SK-N-DZ (cell line): ENCODE results near the gene ARHGAP23.
"Not testable (repeated sequence)": the region's sequence is repeated elsewhere in the genome, so short reads cannot be mapped to it uniquely, and the experiment has no call there.

Source experiments
- DNase-seq: peaks from one replicate; pipeline ENCODE4 v3.0.0-alpha.2; 2015; ENCODE audit warnings: low spot score

Gene ARHGAP23

GRCh38 chr17:38460716-38461630 lies 32.7 kb downstream of the ARHGAP23 start:
- DNase-seq: no peak

DNA sequence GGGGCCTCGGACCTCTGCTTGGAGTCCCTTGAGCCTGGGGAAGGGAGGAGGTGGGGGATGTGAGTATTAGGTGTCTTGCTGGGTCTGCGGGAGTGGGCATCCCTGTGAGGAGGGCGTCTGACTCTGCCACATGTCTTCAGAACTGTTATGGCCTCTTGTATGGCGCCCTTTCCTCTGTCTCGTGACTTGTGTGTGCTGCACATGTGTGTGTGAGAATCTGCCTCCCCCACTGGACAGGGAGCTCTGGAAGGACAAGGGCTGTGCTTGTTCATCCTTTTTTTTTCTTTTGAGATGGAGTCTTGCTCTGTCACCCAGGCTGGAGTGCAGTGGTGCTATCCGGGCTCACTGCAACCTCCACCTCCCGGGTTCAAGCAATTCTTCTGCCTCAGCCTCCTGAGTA lies 33.4 kb downstream of the ARHGAP23 start:
- no peak for DNase-seq

- no peak for DNase-seq
Observed at GRCh38 chr17:38463451-38463858, 35.2 kb downstream of the ARHGAP23 start.

- DNase-seq: no peak
Observed at GRCh38 chr17:38464251-38464722, 36.0 kb downstream of the ARHGAP23 start.

DNA sequence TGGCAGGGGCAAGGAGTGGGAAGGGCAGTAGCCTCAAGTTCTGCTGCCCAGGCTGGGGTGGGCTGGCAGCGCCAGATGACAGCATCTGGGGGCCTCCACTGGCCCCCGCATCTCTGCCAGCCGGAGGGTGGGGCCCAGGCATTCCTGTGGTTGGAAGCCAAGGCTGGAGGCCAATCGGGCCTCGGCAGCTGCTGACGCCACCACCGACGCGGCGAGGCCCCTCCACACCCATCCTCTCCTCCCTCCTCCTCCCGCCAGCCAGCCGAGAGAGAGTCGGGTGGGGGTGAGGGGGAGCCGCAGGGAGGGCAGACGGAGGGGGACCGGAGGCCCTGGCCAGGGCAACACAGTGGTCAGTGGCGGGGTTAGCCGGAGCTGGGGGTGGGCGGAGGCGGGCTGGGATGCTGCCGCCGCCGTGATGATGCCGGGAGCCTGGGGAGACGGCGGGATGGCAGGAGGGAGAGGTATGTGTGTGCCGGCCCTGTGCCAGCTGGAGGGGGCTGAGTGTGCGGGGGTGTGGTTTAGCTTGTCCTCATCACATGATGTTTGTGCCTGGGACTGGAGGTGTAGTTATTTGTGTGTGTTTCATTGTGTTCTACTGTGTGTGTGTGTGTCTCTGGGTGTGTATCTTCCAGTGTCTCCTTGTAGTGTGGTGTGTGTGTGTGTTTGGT lies 36.6 kb downstream of the ARHGAP23 start:
- peak; percentile 60 for DNase-seq

- no peak for DNase-seq
Observed at GRCh38 chr17:38465391-38466345, 37.4 kb downstream of the ARHGAP23 start.

GRCh38 chr17:38466346-38467315 lies 38.4 kb downstream of the ARHGAP23 start:
- DNase-seq: no peak

GRCh38 chr17:38467491-38467890 lies 39.2 kb downstream of the ARHGAP23 start:
- DNase-seq: no peak

DNA sequence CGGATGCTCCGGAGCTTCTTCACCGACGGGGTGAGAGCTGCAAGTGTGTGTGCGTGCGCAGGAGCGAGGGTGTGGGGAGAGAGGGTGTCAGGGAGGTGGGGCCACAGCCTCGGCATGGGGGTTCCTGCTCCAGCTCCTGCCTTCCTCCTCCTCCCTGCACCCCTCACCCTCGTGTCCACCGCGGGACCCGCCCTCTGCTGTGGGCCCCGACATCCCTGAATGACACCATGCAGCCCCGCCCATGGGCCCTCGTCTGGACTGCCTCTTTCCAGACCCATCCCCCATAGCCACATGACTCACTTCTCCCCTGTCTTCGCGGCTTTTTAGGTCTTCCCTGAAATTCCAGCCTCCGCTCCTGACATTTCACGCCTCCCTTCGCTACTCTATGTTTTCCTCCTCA lies 41.6 kb downstream of the ARHGAP23 start:
- DNase-seq: no peak

- not testable (repeated sequence) for DNase-seq
Observed at GRCh38 chr17:38471253-38471652, 43.0 kb downstream of the ARHGAP23 start.

DNA sequence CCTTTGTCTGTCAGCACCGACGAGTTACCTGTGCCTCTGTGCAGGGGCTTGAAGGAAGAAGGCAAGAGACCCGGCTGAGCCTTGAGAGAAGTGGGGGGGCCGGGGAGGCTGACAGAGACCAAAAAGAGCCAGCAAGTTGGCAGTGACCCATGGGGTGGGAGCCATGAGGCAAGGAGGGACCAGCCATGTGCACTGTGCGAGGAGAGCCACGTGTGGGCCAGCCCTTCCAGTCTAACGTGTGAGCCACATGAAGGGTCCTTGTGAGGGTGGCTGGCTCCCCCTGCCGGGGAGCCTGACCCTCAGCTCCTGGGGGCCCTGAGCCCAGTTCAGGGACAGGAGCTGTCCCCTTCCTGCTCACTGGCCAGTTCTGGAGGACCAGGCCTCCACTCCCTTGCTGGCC lies 46.4 kb downstream of the ARHGAP23 start:
- peak; percentile 68 for DNase-seq

DNA sequence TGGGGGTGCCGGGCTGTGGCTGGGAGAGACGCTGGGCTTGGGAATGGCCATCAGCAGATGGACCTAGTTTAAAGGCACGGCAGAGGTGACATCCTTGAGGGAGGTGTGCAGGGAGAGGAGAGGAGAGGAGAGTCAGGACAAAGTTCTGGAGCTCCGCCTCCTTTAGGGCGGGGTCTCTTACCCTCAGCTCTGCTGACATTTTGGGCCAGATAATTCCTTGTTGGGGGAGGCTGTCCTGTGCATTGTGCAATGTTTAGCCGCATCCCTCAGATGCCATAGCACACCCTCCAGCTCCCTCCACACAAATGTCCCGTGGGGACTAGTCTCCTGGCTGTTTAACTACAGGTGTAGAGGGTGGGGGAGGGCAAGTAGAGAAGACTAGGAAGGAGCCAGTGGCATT lies 48.3 kb downstream of the ARHGAP23 start:
- DNase-seq: no peak

DNA sequence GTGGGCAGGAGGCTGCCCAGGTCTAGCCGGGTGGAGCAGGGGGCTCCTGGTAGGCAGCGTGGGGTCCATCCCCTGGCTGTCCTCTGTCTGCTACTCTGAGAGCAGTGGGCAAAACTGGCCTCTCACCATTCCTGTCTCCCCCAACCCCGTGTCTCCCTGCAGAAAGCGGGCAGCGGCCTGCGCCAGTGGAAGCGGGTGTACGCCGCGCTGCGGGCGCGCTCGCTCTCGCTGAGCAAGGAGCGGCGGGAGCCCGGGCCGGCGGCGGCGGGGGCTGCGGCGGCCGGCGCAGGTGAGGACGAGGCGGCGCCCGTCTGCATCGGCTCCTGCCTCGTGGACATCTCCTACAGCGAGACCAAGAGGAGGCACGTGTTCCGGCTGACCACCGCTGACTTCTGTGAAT lies 49.2 kb downstream of the ARHGAP23 start:
- not testable (repeated sequence) for DNase-seq

DNA sequence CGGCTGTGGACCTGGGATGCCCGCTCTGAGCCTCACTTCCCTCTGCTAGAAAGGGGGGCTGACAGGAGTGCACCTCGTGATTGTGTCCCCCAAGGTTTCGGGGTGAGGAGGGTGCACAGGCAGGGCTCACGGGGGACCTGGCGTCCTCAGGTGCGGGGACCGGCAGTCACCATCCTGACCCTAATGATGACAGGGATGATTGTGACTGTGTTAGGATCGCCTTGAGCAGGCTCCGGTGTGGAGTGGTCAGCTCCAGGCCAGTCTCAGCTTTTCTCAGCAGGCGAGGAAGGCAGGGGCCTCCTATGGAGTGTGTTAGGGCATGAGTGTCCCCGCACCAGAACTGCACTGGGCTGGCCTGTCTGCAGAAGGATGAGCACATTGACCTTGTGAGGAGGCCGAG lies 49.7 kb downstream of the ARHGAP23 start:
- not testable (repeated sequence) for DNase-seq

DNA sequence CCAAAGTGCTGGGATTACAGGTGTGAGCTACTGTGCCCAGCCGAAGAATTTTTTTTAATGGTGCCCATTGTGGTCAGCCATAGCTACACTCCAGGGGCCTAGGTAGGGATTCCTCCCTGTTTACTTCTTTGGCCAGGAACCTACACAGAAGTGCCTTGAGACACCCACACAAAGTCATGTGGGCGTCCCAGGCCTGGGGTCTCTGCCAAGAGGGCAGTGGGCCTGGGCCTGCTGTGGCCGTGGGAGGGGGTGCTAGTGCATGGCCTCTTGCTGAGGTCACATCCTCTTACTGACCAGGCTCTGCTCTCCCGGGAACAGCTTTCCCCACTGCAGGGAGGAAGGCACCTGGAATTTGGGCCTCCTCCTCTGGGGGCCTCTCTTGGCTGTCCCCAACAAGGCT lies 50.4 kb downstream of the ARHGAP23 start:
- not testable (repeated sequence) for DNase-seq

DNA sequence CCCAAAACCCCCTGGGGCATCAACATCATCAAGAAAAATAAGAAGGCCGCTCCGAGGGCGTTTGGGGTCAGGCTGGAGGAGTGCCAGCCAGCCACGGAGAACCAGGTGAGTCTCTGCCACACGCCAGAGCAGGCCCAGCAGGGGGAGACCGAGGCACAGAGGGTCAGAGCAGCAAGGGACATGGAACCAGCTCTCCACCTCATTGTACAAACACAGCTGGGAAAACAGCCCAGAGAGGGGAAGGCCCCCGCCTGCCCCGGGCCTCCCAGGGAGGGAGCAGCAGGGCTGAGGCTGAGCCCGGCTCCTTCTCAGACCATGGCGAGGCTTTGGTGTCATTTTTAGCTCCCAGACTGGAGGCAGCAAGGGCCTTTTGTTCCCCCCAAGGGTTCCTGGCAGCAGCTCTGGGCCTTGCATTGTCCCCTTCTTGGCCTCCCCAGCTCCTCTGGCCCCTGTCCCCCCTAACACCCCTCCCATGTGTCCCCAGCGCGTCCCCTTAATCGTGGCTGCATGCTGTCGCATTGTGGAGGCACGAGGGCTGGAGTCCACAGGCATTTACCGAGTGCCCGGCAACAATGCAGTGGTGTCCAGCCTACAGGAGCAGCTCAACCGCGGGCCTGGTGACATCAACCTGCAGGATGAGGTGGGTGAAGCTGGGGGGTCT lies 53.9 kb downstream of the ARHGAP23 start:
- DNase-seq: not testable (repeated sequence)

DNA sequence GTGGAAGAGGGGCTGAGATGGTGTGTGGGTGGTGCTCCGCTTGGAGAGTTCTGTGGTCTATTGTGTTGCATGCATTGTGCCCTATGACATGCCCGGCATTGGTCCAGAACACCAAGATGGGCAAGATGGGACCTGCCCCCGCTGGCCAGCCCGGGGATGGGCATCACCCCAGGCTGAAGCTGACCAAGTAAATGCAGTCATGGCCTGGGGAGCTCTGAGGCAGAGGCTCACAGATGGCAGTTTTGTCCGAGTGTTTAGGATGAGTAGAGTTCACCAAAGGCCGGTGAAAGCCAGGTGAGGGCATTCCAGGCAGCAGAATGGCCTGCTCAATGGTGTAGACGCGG lies 54.4 kb downstream of the ARHGAP23 start:
- not testable (repeated sequence) for DNase-seq

DNA sequence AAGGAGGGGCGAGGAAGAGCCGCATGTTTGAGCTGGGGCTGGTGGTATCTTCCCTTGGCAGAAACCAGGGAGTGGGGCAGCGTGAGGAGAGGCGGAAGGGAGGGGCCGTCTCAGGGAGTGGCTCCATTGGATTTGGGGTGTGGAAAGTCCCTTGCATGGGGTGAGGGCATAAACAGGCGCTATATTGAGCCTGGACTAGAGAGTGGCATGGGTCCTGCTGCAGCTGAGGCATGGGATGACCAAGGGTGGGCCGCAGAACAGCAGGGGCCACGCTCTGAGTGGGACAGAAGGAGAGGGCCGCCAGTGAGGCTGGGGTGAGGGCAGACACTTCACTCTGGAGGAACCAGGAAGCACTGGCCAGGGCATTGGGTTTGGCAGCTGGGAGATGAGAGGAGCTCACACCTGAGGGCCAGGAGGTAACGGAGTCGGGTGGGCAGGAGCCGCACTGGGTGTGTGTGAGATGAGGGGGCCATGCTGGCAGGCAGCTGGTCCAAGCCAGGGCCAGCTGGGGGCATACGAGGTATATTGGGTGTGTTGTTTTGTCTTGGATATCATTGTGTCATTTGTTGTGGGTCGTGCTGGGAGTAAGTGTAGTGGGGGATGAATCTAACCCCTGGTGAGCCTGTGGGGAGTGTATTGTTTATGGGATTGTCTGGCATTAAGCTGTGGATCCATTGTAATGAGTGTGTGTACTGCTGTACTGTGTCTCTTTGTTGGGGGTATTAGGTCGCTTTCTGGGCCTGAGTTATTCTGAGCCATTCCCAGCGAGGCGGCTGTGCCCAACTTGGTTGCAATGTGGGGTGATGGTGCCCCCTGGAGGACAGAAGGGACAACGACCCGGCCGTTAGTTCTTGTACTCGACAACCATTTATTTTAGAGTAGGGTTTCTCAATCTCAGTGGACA lies 56.2 kb downstream of the ARHGAP23 start:
- peak; percentile 61 for DNase-seq

DNA sequence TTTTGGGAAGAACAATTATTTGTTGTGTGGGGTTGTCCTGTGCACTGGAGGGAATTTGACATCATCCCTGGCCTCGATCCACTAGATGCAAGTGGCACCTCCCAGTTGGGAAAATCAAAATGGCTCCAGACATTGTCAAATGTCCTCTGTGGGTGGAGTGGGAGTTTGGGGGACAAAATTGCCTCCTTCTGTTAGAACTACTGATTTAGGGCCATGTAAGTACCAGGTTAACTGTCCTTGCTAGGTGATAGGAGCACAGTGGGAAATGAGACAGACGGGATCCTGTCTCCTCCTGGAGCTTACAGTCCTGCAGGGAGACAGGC lies 56.8 kb downstream of the ARHGAP23 start:
- DNase-seq: no peak
